ENCODE data around the gene DNAJC7. TPM values are rescaled to one million over a fixed set of nuclear protein-coding genes. Genes with fewer than 3 reads are reported as not detected.
A peak's percentile ranks its signal among the peaks of the same experiment; 100 is the strongest.

Gene DNAJC7
- total and polyA plus RNA-seq, 8 donors: 62.1 to 161 (median 137) TPM

DNA sequence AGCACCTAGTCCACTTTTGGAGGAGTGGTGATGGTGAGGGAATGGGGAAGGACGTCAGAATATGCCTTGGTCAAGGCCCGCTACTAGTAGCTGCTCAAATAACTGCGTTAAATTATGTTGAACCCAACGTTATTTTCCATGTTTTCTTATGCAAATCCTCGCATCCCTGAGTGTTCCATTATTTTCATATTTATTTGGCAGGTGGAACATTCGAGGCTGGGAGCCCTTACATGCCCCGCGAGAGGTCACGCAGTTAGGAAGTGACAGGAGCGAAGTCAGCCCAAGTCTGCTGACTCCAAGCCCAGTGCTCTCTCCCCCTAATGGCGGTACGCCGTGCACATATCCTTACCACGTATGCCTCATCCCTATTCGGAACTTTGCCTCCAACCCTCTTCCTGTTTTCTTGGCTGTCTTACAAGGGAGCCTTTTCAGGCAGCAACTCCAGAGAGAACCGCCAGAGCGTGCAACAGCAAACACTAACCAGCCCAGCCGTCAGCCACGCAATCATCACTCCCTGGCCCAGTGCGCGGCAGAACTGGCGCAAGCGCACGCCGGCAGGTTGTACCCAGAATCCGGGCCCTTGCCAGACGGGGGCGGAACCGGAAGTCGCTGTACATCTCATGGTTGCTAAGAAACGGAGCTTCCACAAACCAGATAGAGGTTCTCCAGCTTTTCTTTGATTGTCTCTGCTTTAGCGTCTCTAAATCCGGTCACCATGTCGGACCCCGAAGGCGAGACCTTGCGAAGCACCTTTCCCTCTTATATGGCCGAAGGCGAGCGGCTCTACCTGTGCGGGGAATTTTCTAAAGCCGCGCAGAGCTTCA, 87.0 kb downstream of the DNAJC7 start, which contains the start of gene ODAD4:
Gene ODAD4 (plus strand): TSS at position 609 of the 824 bp plus-strand sequence. CDS start 107 bp downstream, at position 716.
- intact Hi-C loops (cut with DNase I): no loop called here
- ATAC-seq: peak; percentile 98

DNA sequence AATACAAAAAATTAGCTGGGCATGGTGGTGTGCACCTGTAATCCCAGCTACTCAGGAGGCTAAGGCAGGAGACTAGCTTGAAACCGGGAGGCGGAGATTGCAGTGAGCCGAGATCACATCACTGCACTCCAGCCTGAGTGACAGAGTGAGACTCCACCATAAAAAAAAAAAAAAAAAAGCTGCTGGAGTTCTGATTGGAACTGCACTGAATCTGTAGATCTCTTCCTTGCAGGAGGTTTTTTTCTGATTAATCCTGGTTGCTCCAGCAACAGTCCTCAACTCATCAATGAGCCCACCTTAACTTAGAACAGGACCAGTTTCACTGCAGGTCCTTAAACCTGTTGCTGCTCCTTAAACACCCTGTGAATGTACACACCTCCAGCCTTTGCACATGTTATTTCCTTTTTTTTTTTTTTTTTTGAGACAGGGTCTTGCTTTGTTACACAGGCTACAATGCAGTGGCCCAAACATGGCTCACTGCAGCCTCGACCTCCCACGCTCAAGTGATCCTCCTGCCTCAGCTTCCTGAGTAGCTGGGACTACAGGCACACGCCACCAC, 88.5 kb downstream of the DNAJC7 start:
- peaks cover 0 to 40% of the 10 kb centered on the region in 2 donors for H3K4me1 ChIP-seq
- TF ChIP-seq, protein P1, sequence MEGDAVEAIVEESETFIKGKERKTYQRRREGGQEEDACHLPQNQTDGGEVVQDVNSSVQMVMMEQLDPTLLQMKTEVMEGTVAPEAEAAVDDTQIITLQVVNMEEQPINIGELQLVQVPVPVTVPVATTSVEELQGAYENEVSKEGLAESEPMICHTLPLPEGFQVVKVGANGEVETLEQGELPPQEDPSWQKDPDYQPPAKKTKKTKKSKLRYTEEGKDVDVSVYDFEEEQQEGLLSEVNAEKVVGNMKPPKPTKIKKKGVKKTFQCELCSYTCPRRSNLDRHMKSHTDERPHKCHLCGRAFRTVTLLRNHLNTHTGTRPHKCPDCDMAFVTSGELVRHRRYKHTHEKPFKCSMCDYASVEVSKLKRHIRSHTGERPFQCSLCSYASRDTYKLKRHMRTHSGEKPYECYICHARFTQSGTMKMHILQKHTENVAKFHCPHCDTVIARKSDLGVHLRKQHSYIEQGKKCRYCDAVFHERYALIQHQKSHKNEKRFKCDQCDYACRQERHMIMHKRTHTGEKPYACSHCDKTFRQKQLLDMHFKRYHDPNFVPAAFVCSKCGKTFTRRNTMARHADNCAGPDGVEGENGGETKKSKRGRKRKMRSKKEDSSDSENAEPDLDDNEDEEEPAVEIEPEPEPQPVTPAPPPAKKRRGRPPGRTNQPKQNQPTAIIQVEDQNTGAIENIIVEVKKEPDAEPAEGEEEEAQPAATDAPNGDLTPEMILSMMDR (IDR thresholded peaks at IDR 0.05): no peak
- intact Hi-C loops (cut with DNase I): no loop called here
- no peaks in the 10 kb centered on the region for H3K9me3 ChIP-seq
- ATAC-seq (no peak), DNase-seq (peak in 1 of 4 donors; percentile 8)
- no peaks in the 10 kb centered on the region for H3K36me3 ChIP-seq
- H3K27me3 ChIP-seq: no peaks in the 10 kb centered on the region
- H3K27ac ChIP-seq: no peak overlapping the region
- H3K4me3 ChIP-seq: no peak overlapping the region

More for the DNA sequence above, 87.0 kb downstream of the DNAJC7 start, which contains the start of gene ODAD4:
- Histone ChIP-seq H3K4me3 (peak within 1 kb of the TSS; percentile 45 to 55), H3K27me3 (no peaks in the 10 kb centered on the region), H3K27ac (peak within 1 kb of the TSS; percentile 88 to 93), H3K9me3 (no peaks in the 10 kb centered on the region), H3K4me1 (peaks cover 0 to 40% of the 10 kb centered on the region in 2 donors), H3K36me3 (no peaks in the 10 kb centered on the region)
- peak; percentile 96 to 98 (median 98) for DNase-seq
- TF ChIP-seq, protein P1 (IDR thresholded peaks at IDR 0.05): peak; percentile 34 to 66

Other genes with a start within 250 kb of the DNAJC7 start
- gene JUP, start 230.7 kb downstream of the DNAJC7 start, total RNA-seq: 100 to 1,000 TPM in 1 of 2 donors, 10 to 100 TPM in 1; 94.2 to 148 TPM
- gene JUP, start 230.7 kb downstream of the DNAJC7 start, polyA plus RNA-seq (ENCODE audit: insufficient read length in 6 of 6): 100 to 1,000 TPM in 5 of 6 donors, 10 to 100 TPM in 1; 97.9 to 125 (median 119) TPM
- 10 to 100 TPM; 19.1 to 27.8 TPM for gene P3H4, start 205.5 kb downstream of the DNAJC7 start, total RNA-seq
- gene P3H4, start 205.5 kb downstream of the DNAJC7 start, polyA plus RNA-seq (ENCODE audit: insufficient read length in 6 of 6): 10 to 100 TPM; 28.5 to 47.1 (median 32.8) TPM
- gene FKBP10, start 204.4 kb downstream of the DNAJC7 start, total RNA-seq: 100 to 1,000 TPM in 1 of 2 donors, 10 to 100 TPM in 1; 82.1 to 129 TPM
- gene FKBP10, start 204.4 kb downstream of the DNAJC7 start, polyA plus RNA-seq (ENCODE audit: insufficient read length in 6 of 6): 100 to 1,000 TPM; 130 to 169 (median 146) TPM
- gene NT5C3B, start 181.2 kb downstream of the DNAJC7 start, total RNA-seq: 10 to 100 TPM; 30.6 to 34.7 TPM
- 100 to 1,000 TPM in 1 of 6 donors, 10 to 100 TPM in 5; 87.7 to 101 (median 90.3) TPM for gene NT5C3B, start 181.2 kb downstream of the DNAJC7 start, polyA plus RNA-seq (ENCODE audit: insufficient read length in 6 of 6)
- gene KLHL10, start 179.6 kb downstream of the DNAJC7 start, total RNA-seq: not detected
- under 1 TPM; 0.06 to 0.43 (median 0.23) TPM for gene KLHL10, start 179.6 kb downstream of the DNAJC7 start, polyA plus RNA-seq (ENCODE audit: insufficient read length in 6 of 6)
- 10 to 100 TPM; 11.0 to 13.3 TPM for gene KLHL11, start 152.0 kb downstream of the DNAJC7 start, total RNA-seq
- gene KLHL11, start 152.0 kb downstream of the DNAJC7 start, polyA plus RNA-seq (ENCODE audit: insufficient read length in 6 of 6): 1 to 10 TPM; 8.7 to 9.9 (median 9.9) TPM
- 100 to 1,000 TPM; 129 to 204 TPM for gene ACLY, start 98.5 kb downstream of the DNAJC7 start, total RNA-seq
- 100 to 1,000 TPM in 1 of 6 donors, 10 to 100 TPM in 5; 73.0 to 101 (median 81.8) TPM for gene ACLY, start 98.5 kb downstream of the DNAJC7 start, polyA plus RNA-seq (ENCODE audit: insufficient read length in 6 of 6)
- gene ODAD4, start 86.8 kb downstream of the DNAJC7 start, total RNA-seq: 1 to 10 TPM in 1 of 2 donors, under 1 TPM in 1; 0.73 to 3.2 TPM
- gene ODAD4, start 86.8 kb downstream of the DNAJC7 start, polyA plus RNA-seq (ENCODE audit: insufficient read length in 6 of 6): 1 to 10 TPM; 4.4 to 7.8 (median 6.7) TPM
- 10 to 100 TPM; 61.5 to 64.9 TPM for gene CNP, start 50.6 kb downstream of the DNAJC7 start, total RNA-seq
- 10 to 100 TPM; 53.4 to 75.4 (median 62.6) TPM for gene CNP, start 50.6 kb downstream of the DNAJC7 start, polyA plus RNA-seq (ENCODE audit: insufficient read length in 6 of 6)
- gene NKIRAS2, start 2.7 kb upstream of the DNAJC7 start, total RNA-seq: 10 to 100 TPM; 29.6 to 32.3 TPM
- gene NKIRAS2, start 2.7 kb upstream of the DNAJC7 start, polyA plus RNA-seq (ENCODE audit: insufficient read length in 6 of 6): 10 to 100 TPM; 43.0 to 50.1 (median 46.9) TPM
- gene C17orf113, start 33.2 kb upstream of the DNAJC7 start, total RNA-seq: 1 to 10 TPM in 1 of 2 donors, under 1 TPM in 1; 0.58 to 1.2 TPM
- gene C17orf113, start 33.2 kb upstream of the DNAJC7 start, polyA plus RNA-seq (ENCODE audit: insufficient read length in 6 of 6): 1 to 10 TPM; 3.5 to 5.2 (median 4.5) TPM
- gene ZNF385C, start 81.0 kb upstream of the DNAJC7 start, total RNA-seq: under 1 TPM; 0.31 to 0.50 TPM
- 1 to 10 TPM; 2.5 to 3.8 (median 3.0) TPM for gene ZNF385C, start 81.0 kb upstream of the DNAJC7 start, polyA plus RNA-seq (ENCODE audit: insufficient read length in 6 of 6)
- 10 to 100 TPM; 21.6 TPM for gene DHX58, start 95.3 kb upstream of the DNAJC7 start, total RNA-seq
- gene DHX58, start 95.3 kb upstream of the DNAJC7 start, polyA plus RNA-seq (ENCODE audit: insufficient read length in 6 of 6): 10 to 100 TPM; 15.4 to 22.4 (median 18.5) TPM
- 10 to 100 TPM; 39.9 to 46.8 TPM for gene KAT2A, start 103.9 kb upstream of the DNAJC7 start, total RNA-seq
- gene KAT2A, start 103.9 kb upstream of the DNAJC7 start, polyA plus RNA-seq (ENCODE audit: insufficient read length in 6 of 6): 10 to 100 TPM; 57.2 to 77.6 (median 73.7) TPM
- not detected for gene HSPB9, start 105.4 kb upstream of the DNAJC7 start, total RNA-seq
- under 1 TPM; 0.24 to 0.43 (median 0.36) TPM for gene HSPB9, start 105.4 kb upstream of the DNAJC7 start, polyA plus RNA-seq (ENCODE audit: insufficient read length in 6 of 6)
- 100 to 1,000 TPM; 139 to 188 TPM for gene RAB5C, start 137.6 kb upstream of the DNAJC7 start, total RNA-seq
- 100 to 1,000 TPM in 3 of 6 donors, 10 to 100 TPM in 3; 86.9 to 117 (median 103) TPM for gene RAB5C, start 137.6 kb upstream of the DNAJC7 start, polyA plus RNA-seq (ENCODE audit: insufficient read length in 6 of 6)
- under 1 TPM in 1 of 2 donors, not detected in 1; 0.16 TPM for gene KCNH4, start 163.7 kb upstream of the DNAJC7 start, total RNA-seq
- under 1 TPM in 5 of 6 donors, not detected in 1; 0.03 to 0.06 (median 0.04) TPM for gene KCNH4, start 163.7 kb upstream of the DNAJC7 start, polyA plus RNA-seq (ENCODE audit: insufficient read length in 6 of 6)
- gene HCRT, start 168.0 kb upstream of the DNAJC7 start, total RNA-seq: not detected
- not detected for gene HCRT, start 168.0 kb upstream of the DNAJC7 start, polyA plus RNA-seq (ENCODE audit: insufficient read length in 6 of 6)
- gene GHDC, start 177.1 kb upstream of the DNAJC7 start, total RNA-seq: 10 to 100 TPM; 22.5 to 25.8 TPM
- gene GHDC, start 177.1 kb upstream of the DNAJC7 start, polyA plus RNA-seq (ENCODE audit: insufficient read length in 6 of 6): 10 to 100 TPM; 16.0 to 20.5 (median 17.1) TPM